Measurements from ENCODE around the gene GOLGA7B.

Gene GOLGA7B

DNA sequence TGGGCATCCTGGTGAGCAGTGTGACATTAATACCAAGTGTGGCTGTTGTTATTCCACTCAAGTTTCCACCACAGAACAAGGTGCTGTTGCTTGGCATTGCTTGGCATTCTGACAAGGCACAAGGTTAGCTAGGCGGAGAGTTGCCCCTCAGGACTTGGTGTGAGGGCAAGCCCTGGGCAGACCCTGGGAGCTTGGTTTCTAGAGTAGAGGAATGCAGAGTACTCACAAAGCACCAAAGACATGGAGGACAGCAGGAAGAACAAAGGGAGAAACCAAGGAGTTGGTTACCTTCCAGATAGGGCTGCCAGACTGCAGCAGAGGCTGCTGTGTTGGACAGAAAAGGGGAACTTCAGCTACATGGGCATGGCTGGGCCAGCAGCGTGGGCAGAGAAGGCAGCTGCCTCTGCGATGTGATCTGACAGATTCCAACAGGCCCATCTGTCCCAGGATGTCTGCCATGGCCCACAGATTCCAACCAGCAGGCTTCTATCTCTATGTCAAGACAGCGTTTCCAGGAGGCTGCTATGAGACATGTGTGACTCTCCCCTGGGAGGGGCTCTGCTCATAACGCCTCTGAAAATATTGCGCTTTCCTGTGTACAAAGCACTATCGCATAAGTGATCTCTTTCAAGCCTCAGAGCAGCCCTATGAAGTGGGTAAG lies 1.8 kb downstream of the GOLGA7B start:
- TF ChIP-seq CREB1 (IDR thresholded peaks at IDR 0.05; ENCODE audit: low read depth) (no peak), REST (IDR thresholded peaks at IDR 0.05; ENCODE audit: low read depth) (no peak), MAX (IDR thresholded peaks at IDR 0.05) (no peak), CEBPB (IDR thresholded peaks at IDR 0.05) (no peak), TAF1 (IDR thresholded peaks at IDR 0.05; ENCODE audit: low read depth) (no peak), YY1 (IDR thresholded peaks at IDR 0.05; ENCODE audit: low read depth) (no peak), FOXM1 (IDR thresholded peaks at IDR 0.05; ENCODE audit: borderline replicate concordance, low read depth) (no peak), ZBTB7A (IDR thresholded peaks at IDR 0.05; ENCODE audit: low read depth) (no peak), RAD21 (IDR thresholded peaks at IDR 0.05; ENCODE audit: low read depth) (no peak), EP300 (IDR thresholded peaks at IDR 0.05; ENCODE audit: borderline replicate concordance) (no peak), NFIC (IDR thresholded peaks at IDR 0.05) (no peak), TCF12 (IDR thresholded peaks at IDR 0.05; ENCODE audit: low read depth) (no peak), TEAD4 (IDR thresholded peaks at IDR 0.05) (no peak), EGR1 (IDR thresholded peaks at IDR 0.05) (no peak)
- TF ChIP-seq, protein P1, sequence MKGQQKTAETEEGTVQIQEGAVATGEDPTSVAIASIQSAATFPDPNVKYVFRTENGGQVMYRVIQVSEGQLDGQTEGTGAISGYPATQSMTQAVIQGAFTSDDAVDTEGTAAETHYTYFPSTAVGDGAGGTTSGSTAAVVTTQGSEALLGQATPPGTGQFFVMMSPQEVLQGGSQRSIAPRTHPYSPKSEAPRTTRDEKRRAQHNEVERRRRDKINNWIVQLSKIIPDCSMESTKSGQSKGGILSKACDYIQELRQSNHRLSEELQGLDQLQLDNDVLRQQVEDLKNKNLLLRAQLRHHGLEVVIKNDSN (IDR thresholded peaks at IDR 0.05), result no peak

GRCh38 chr10:97852277-97852676 lies 2.6 kb downstream of the GOLGA7B start:
- TF ChIP-seq TEAD4 (IDR thresholded peaks at IDR 0.05), result no peak
- TF ChIP-seq REST (IDR thresholded peaks at IDR 0.05; ENCODE audit: low read depth), result no peak
- no peak for TF ChIP-seq TCF12 (IDR thresholded peaks at IDR 0.05; ENCODE audit: low read depth)

DNA sequence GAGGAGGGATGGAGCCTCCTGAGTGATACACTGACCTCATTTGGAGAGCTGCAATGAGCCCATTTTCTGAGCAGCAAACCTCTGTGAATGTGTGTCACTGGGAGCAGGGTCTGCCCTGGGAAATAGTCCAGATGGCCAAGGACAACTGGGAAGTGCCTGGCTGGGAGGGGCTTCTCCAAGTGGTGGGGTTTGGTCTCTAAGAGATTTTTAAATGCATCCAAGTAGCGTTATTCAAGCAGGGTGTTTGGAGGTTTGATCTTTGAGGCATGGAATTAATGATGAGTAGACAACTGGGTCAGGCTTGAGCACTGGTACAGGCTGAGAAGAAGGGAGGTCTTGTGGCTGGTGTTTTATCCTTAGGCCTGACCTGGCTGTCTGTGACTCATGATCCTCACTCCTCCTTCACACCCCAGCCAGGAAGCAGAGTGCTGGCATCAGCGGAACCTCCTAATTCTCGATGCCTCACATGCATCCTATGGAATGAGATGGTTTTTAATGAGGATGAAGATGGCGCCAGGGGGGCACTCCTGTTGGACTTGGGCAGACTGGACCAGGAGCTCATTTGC lies 3.3 kb downstream of the GOLGA7B start:
- TF ChIP-seq NFIC (IDR thresholded peaks at IDR 0.05) (no peak), ZBTB7A (IDR thresholded peaks at IDR 0.05; ENCODE audit: low read depth) (no peak), REST (IDR thresholded peaks at IDR 0.05; ENCODE audit: low read depth) (no peak), CREB1 (IDR thresholded peaks at IDR 0.05; ENCODE audit: low read depth) (no peak), RAD21 (IDR thresholded peaks at IDR 0.05; ENCODE audit: low read depth) (no peak), FOXM1 (IDR thresholded peaks at IDR 0.05; ENCODE audit: borderline replicate concordance, low read depth) (no peak), CEBPB (IDR thresholded peaks at IDR 0.05) (no peak), EGR1 (IDR thresholded peaks at IDR 0.05) (no peak), TCF12 (IDR thresholded peaks at IDR 0.05; ENCODE audit: low read depth) (no peak), TEAD4 (IDR thresholded peaks at IDR 0.05) (no peak), EP300 (IDR thresholded peaks at IDR 0.05; ENCODE audit: borderline replicate concordance) (no peak), TAF1 (IDR thresholded peaks at IDR 0.05; ENCODE audit: low read depth) (no peak), MAX (IDR thresholded peaks at IDR 0.05) (no peak), YY1 (IDR thresholded peaks at IDR 0.05; ENCODE audit: low read depth) (no peak)
- TF ChIP-seq, protein P1 (IDR thresholded peaks at IDR 0.05), result no peak

DNA sequence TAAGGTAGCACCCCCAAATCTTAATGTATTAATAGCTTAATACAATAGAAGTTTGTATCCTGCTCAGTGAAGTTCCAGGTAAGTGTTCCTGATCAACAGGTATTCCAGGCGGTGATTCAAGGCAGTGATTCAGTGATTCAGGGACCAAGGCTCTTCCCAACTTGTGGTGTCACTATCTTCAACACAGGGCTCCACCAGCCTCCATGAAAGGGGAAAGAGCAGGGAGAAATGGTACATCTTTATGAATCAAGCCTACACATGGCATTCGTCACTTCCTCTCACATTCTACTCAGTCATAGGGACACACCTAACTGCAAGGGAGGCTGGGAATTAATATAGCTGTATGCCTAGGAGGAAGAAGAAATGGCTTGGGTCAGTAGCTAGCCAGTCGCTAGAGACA lies 5.1 kb downstream of the GOLGA7B start:
- TF ChIP-seq FOXM1 (IDR thresholded peaks at IDR 0.05; ENCODE audit: borderline replicate concordance, low read depth) (no peak), ZBTB7A (IDR thresholded peaks at IDR 0.05; ENCODE audit: low read depth) (no peak), NFIC (IDR thresholded peaks at IDR 0.05) (no peak), CREB1 (IDR thresholded peaks at IDR 0.05; ENCODE audit: low read depth) (no peak)
- TF ChIP-seq, protein P1 (IDR thresholded peaks at IDR 0.05), result no peak

All from Ishikawa (cell line).